Fibroblast of mammary gland (primary cell): Measurements from ENCODE around the gene UNC5A.

Experiments used
- DNase-seq: peaks from one replicate; pipeline ENCODE4 v3.0.0-alpha.2; 2010; ENCODE audit warnings: low read depth
- H3K4me3 ChIP-seq: 2 replicates; pipeline ENCODE4 v1.5.1; 2011; ENCODE audit warnings: low read depth, mild to moderate bottlenecking, low read length, moderate library complexity; ENCODE audit not compliant: control insufficient read depth
- CTCF ChIP-seq: conservative IDR thresholded peaks from 2 replicates; pipeline ENCODE4 v1.5.1; 2011; ENCODE audit warnings: low read depth, low read length, inconsistent platforms; ENCODE audit not compliant: control insufficient read depth, insufficient read depth

The UNC5A gene

GRCh38 chr5:176781638-176782570 is 28.5 kb upstream of the UNC5A start:
- no peak for DNase-seq
- no peak for TF ChIP-seq CTCF
- H3K4me3 ChIP-seq: no peak overlapping the region

DNA sequence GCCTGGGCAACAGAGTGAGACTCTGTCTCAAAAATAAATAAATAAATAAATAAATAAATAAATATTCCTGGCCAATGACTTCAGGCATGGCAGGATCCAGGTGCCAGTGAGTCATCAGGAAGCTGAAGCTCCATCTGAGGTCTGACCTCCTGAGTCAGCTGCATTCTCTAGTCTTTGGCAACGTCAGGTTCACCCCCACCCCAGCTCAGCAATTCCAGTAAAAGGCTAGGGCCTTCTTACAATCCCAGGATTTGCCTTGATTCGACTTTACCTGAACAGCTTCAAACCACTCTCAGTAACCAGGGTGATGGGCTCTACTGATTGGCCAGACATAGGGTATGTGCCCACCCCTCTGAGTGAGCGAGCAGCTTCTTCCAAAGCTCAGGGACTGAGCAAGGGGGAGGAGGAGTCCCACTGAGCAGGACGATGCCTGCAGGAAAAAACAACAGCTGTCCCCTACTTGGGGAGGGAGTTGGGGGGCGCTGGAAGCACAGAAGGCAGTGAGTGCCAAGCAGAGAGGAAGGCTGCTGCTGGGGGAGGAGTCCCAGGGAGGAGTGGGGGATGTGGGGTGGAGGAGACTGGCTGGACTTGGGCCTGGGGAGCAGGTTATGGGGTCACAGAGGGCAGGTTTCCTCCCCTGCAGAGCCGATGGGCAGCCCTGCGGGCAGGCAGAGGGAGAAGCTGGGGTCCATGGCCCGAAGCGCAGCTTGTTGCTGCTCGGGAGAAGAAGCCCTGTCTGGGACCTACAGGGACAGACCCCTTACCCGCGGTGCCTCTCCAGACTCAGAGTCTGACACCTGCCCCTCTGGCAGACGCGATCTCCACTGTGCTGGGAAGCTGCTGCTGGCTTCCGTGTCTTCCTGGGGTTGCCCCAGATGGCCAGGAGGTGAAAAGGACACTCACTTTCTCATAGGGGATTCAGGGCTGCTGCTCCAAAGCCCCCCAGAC is 25.9 kb upstream of the UNC5A start:
- no peak for TF ChIP-seq CTCF
- DNase-seq: peak; percentile 90

GRCh38 chr5:176785184-176786145 is 24.9 kb upstream of the UNC5A start:
- TF ChIP-seq CTCF: no peak
- no peak overlapping the region for H3K4me3 ChIP-seq
- no peak for DNase-seq

More for the DNA sequence above, 25.9 kb upstream of the UNC5A start:
- H3K4me3 ChIP-seq: no peak overlapping the region

- no peak overlapping the region for H3K4me3 ChIP-seq
- DNase-seq: no peak
- no peak for TF ChIP-seq CTCF
These were observed 22.7 kb upstream of the UNC5A start for GRCh38 chr5:176787676-176788075.

- no peak for DNase-seq
- TF ChIP-seq CTCF: no peak
- H3K4me3 ChIP-seq: no peak overlapping the region
These were observed 22.3 kb upstream of the UNC5A start for GRCh38 chr5:176788091-176788490.
